ENCODE data around the gene MAP1LC3B. TPM values are rescaled to one million over a fixed set of nuclear protein-coding genes. Genes with fewer than 3 reads are reported as not detected.

MAP1LC3B gene
- total RNA-seq, 1 donor: 44.5 TPM

- H3K27ac ChIP-seq (ENCODE audit: low read depth, low read length): no peak overlapping the region
- H3K4me2 ChIP-seq (ENCODE audit: insufficient read depth, low read length): no peak overlapping the region
- H3K4me3 ChIP-seq (ENCODE audit: insufficient read depth, low read length): no peak overlapping the region
- no peak overlapping the region for H2AFZ ChIP-seq (ENCODE audit: low read length)
- no peaks in the 10 kb centered on the region for H3K9me3 ChIP-seq (ENCODE audit: low read depth, low read length)
- H3K4me1 ChIP-seq (ENCODE audit: insufficient read depth, low read length): peaks cover 7% of the 10 kb centered on the region
- no peaks in the 10 kb centered on the region for H3K27me3 ChIP-seq (ENCODE audit: insufficient read depth, low read length)
- H3K79me2 ChIP-seq (ENCODE audit: insufficient read depth, low read length): peaks cover 36% of the 10 kb centered on the region
- peaks cover 23% of the 10 kb centered on the region for H3K36me3 ChIP-seq (ENCODE audit: insufficient read depth, low read length)
- no peak for TF ChIP-seq CTCF (IDR thresholded peaks at IDR 0.05; ENCODE audit: extremely low read depth, low read depth, low read length)
- no peak for DNase-seq (ENCODE audit: insufficient read length, low spot score, missing footprints)
- H4K20me1 ChIP-seq (ENCODE audit: insufficient read depth, low read length): peaks cover 24% of the 10 kb centered on the region
These were observed 45.5 kb upstream of the MAP1LC3B start for GRCh38 chr16:87346517-87347060.

GRCh38 chr16:87347932-87348615 lies 44.1 kb upstream of the MAP1LC3B start:
- Histone ChIP-seq H3K79me2 (ENCODE audit: insufficient read depth, low read length) (peaks cover 39% of the 10 kb centered on the region), H4K20me1 (ENCODE audit: insufficient read depth, low read length) (peaks cover 24% of the 10 kb centered on the region), H3K9me3 (ENCODE audit: low read depth, low read length) (no peaks in the 10 kb centered on the region), H3K27me3 (ENCODE audit: insufficient read depth, low read length) (no peaks in the 10 kb centered on the region), H3K4me2 (ENCODE audit: insufficient read depth, low read length) (no peak overlapping the region), H3K36me3 (ENCODE audit: insufficient read depth, low read length) (peaks cover 21% of the 10 kb centered on the region), H3K4me1 (ENCODE audit: insufficient read depth, low read length) (peaks cover 7% of the 10 kb centered on the region), H2AFZ (ENCODE audit: low read length) (no peak overlapping the region), H3K27ac (ENCODE audit: low read depth, low read length) (no peak overlapping the region), H3K4me3 (ENCODE audit: insufficient read depth, low read length) (no peak overlapping the region)
- no peak for TF ChIP-seq CTCF (IDR thresholded peaks at IDR 0.05; ENCODE audit: extremely low read depth, low read depth, low read length)
- DNase-seq (ENCODE audit: insufficient read length, low spot score, missing footprints): peak; percentile 37

GRCh38 chr16:87348616-87349157 lies 43.4 kb upstream of the MAP1LC3B start:
- no peak overlapping the region for H3K4me3 ChIP-seq (ENCODE audit: insufficient read depth, low read length)
- H4K20me1 ChIP-seq (ENCODE audit: insufficient read depth, low read length): peaks cover 24% of the 10 kb centered on the region
- H3K4me2 ChIP-seq (ENCODE audit: insufficient read depth, low read length): no peak overlapping the region
- no peak for TF ChIP-seq CTCF (IDR thresholded peaks at IDR 0.05; ENCODE audit: extremely low read depth, low read depth, low read length)
- no peaks in the 10 kb centered on the region for H3K9me3 ChIP-seq (ENCODE audit: low read depth, low read length)
- H3K27me3 ChIP-seq (ENCODE audit: insufficient read depth, low read length): no peaks in the 10 kb centered on the region
- H3K79me2 ChIP-seq (ENCODE audit: insufficient read depth, low read length): peaks cover 39% of the 10 kb centered on the region
- peaks cover 18% of the 10 kb centered on the region for H3K36me3 ChIP-seq (ENCODE audit: insufficient read depth, low read length)
- H3K27ac ChIP-seq (ENCODE audit: low read depth, low read length): no peak overlapping the region
- H3K4me1 ChIP-seq (ENCODE audit: insufficient read depth, low read length): peaks cover 7% of the 10 kb centered on the region
- H2AFZ ChIP-seq (ENCODE audit: low read length): no peak overlapping the region
- DNase-seq (ENCODE audit: insufficient read length, low spot score, missing footprints): peak; percentile 35

GRCh38 chr16:87350031-87350430 lies 42.1 kb upstream of the MAP1LC3B start:
- Histone ChIP-seq H3K9me3 (ENCODE audit: low read depth, low read length) (no peaks in the 10 kb centered on the region), H3K27ac (ENCODE audit: low read depth, low read length) (no peak overlapping the region), H3K4me3 (ENCODE audit: insufficient read depth, low read length) (no peak overlapping the region), H3K4me2 (ENCODE audit: insufficient read depth, low read length) (no peak overlapping the region), H4K20me1 (ENCODE audit: insufficient read depth, low read length) (peaks cover 24% of the 10 kb centered on the region), H2AFZ (ENCODE audit: low read length) (no peak overlapping the region), H3K79me2 (ENCODE audit: insufficient read depth, low read length) (peaks cover 35% of the 10 kb centered on the region), H3K27me3 (ENCODE audit: insufficient read depth, low read length) (no peaks in the 10 kb centered on the region), H3K4me1 (ENCODE audit: insufficient read depth, low read length) (peaks cover 7% of the 10 kb centered on the region), H3K36me3 (ENCODE audit: insufficient read depth, low read length) (peaks cover 14% of the 10 kb centered on the region)
- TF ChIP-seq CTCF (IDR thresholded peaks at IDR 0.05; ENCODE audit: extremely low read depth, low read depth, low read length): no peak
- peak; percentile 67 for DNase-seq (ENCODE audit: insufficient read length, low spot score, missing footprints)
